ENCODE data around the gene ZSWIM4. TPM values are rescaled to one million over a fixed set of nuclear protein-coding genes. Genes with fewer than 3 reads are reported as not detected.

The ZSWIM4 gene
- total and polyA plus RNA-seq, 2 of the 13 experiments (the other 11 are each of a cell fraction or from before 2014, with no cell fraction given): 0.33 to 0.86 TPM

DNA sequence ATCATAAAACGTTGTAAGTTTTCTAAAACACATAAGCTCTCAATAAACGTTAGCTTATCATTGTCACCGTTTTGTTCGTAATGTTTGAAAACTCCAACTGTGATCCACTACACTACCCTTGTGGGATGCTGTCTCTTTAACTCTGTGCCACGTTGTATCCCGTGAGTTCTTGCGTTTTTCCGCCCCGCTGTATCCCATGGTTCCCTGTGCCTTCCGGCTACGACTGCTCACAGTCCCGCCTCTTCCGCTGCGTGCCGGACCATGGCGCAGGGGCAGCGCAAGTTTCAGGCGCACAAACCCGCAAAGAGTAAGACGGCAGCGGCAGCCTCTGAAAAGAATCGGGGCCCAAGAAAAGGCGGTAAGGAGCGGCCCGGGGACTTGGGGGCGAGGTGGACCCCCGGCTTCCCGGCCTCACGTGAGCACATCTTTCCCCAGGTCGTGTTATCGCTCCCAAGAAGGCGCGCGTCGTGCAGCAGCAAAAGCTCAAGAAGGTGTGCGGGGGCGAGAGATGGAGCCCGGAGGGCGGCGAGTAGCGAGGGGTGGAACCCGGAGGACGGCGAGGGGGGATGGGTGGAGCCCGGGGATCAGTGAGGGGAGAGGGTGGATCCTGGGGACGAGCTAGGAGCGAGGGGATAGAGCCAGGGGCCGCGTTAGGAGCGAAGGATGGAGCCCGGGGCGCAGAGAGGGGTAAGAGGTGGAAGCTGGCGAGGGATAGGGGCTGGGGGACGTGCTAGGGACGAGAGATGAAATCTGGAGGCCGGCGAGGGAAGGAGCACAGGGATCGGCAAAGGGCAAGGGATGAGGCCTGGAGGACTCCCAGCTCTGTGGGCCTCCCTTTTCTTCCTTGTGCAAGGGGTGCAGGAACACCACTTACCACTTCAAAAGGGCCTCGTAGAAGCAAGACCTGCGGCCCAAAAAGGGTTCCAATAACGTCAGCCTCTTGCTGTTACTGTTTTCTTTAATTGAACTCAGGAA is 20.7 kb upstream of the ZSWIM4 start, which contains the start of gene C19orf53 (continued):
- TF ChIP-seq ELF1 (CRISPR knock-in tag; IDR thresholded peaks at IDR 0.05) (peak; percentile 100), ISL2 (CRISPR knock-in tag; IDR thresholded peaks at IDR 0.05) (no peak; the same call in 1 of the 2 replicates), TCF7 (IDR thresholded peaks at IDR 0.05; ENCODE audit: low read depth) (no peak), ZNF614 (CRISPR knock-in tag; IDR thresholded peaks at IDR 0.05; ENCODE audit: borderline replicate concordance) (peak; percentile 87), ARNTL (CRISPR knock-in tag; IDR thresholded peaks at IDR 0.05) (peak; percentile 70; the same call in 1 of the 2 replicates), ZNF747 (CRISPR knock-in tag; IDR thresholded peaks at IDR 0.05; ENCODE audit: borderline replicate concordance) (peak; percentile 69; the same call in 1 of the 2 replicates), ATF7 (IDR thresholded peaks at IDR 0.05) (no peak), ATF7 (CRISPR knock-in tag; IDR thresholded peaks at IDR 0.05) (no peak), CREM (IDR thresholded peaks at IDR 0.05) (peak; percentile 98), CREM (CRISPR knock-in tag; IDR thresholded peaks at IDR 0.05) (peak; percentile 33; the same call in 1 of the 2 replicates), ZNF24 (IDR thresholded peaks at IDR 0.05) (no peak), NFIB (CRISPR knock-in tag; IDR thresholded peaks at IDR 0.05; ENCODE audit: borderline replicate concordance) (no peak), RELA (CRISPR knock-in tag; IDR thresholded peaks at IDR 0.05) (0 out of 2 replicates have a peak, but pooled peaks have one; percentile 38), BCL6 (CRISPR knock-in tag; IDR thresholded peaks at IDR 0.05) (peak; percentile 42; the same call in 1 of the 2 replicates), ATM (IDR thresholded peaks at IDR 0.05; ENCODE audit: borderline replicate concordance) (no peak), ZNF703 (CRISPR knock-in tag; IDR thresholded peaks at IDR 0.05; ENCODE audit: borderline replicate concordance) (no peak)
- TF ChIP-seq, protein P1, sequence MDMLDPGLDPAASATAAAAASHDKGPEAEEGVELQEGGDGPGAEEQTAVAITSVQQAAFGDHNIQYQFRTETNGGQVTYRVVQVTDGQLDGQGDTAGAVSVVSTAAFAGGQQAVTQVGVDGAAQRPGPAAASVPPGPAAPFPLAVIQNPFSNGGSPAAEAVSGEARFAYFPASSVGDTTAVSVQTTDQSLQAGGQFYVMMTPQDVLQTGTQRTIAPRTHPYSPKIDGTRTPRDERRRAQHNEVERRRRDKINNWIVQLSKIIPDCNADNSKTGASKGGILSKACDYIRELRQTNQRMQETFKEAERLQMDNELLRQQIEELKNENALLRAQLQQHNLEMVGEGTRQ (IDR thresholded peaks at IDR 0.05; ENCODE audit: low read depth, low read length): no peak
- TF ChIP-seq, protein P1 (CRISPR knock-in tag; IDR thresholded peaks at IDR 0.05; ENCODE audit: borderline replicate concordance): no peak
- TF ChIP-seq, protein P2, sequence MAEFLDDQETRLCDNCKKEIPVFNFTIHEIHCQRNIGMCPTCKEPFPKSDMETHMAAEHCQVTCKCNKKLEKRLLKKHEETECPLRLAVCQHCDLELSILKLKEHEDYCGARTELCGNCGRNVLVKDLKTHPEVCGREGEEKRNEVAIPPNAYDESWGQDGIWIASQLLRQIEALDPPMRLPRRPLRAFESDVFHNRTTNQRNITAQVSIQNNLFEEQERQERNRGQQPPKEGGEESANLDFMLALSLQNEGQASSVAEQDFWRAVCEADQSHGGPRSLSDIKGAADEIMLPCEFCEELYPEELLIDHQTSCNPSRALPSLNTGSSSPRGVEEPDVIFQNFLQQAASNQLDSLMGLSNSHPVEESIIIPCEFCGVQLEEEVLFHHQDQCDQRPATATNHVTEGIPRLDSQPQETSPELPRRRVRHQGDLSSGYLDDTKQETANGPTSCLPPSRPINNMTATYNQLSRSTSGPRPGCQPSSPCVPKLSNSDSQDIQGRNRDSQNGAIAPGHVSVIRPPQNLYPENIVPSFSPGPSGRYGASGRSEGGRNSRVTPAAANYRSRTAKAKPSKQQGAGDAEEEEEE (CRISPR knock-in tag; IDR thresholded peaks at IDR 0.05; ENCODE audit: borderline replicate concordance): 0 out of 2 replicates have a peak, but pooled peaks have one; percentile 46
- TF ChIP-seq, protein P3, sequence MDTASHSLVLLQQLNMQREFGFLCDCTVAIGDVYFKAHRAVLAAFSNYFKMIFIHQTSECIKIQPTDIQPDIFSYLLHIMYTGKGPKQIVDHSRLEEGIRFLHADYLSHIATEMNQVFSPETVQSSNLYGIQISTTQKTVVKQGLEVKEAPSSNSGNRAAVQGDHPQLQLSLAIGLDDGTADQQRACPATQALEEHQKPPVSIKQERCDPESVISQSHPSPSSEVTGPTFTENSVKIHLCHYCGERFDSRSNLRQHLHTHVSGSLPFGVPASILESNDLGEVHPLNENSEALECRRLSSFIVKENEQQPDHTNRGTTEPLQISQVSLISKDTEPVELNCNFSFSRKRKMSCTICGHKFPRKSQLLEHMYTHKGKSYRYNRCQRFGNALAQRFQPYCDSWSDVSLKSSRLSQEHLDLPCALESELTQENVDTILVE (CRISPR knock-in tag; IDR thresholded peaks at IDR 0.05): peak; percentile 91; the same call in 1 of the 2 replicates
- TF ChIP-seq, protein P4, sequence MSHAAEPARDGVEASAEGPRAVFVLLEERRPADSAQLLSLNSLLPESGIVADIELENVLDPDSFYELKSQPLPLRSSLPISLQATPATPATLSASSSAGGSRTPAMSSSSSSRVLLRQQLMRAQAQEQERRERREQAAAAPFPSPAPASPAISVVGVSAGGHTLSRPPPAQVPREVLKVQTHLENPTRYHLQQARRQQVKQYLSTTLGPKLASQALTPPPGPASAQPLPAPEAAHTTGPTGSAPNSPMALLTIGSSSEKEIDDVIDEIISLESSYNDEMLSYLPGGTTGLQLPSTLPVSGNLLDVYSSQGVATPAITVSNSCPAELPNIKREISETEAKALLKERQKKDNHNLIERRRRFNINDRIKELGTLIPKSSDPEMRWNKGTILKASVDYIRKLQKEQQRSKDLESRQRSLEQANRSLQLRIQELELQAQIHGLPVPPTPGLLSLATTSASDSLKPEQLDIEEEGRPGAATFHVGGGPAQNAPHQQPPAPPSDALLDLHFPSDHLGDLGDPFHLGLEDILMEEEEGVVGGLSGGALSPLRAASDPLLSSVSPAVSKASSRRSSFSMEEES (CRISPR knock-in tag; IDR thresholded peaks at IDR 0.05): peak; percentile 72
- TF ChIP-seq, protein P5, sequence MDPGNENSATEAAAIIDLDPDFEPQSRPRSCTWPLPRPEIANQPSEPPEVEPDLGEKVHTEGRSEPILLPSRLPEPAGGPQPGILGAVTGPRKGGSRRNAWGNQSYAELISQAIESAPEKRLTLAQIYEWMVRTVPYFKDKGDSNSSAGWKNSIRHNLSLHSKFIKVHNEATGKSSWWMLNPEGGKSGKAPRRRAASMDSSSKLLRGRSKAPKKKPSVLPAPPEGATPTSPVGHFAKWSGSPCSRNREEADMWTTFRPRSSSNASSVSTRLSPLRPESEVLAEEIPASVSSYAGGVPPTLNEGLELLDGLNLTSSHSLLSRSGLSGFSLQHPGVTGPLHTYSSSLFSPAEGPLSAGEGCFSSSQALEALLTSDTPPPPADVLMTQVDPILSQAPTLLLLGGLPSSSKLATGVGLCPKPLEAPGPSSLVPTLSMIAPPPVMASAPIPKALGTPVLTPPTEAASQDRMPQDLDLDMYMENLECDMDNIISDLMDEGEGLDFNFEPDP (CRISPR knock-in tag; conservative IDR thresholded peaks at IDR 0.05): no peak
